HG02571 (cell line): ENCODE data around the gene PHB1.

Source experiments
- ATAC-seq: cut with Tn5 transposase; IDR thresholded peaks from one replicate; pipeline ENCODE4 v1.9.1; 2021; ENCODE audit warnings: mild to moderate bottlenecking, moderate library complexity; ENCODE audit not compliant: unreplicated experiment

The PHB1 gene

GRCh38 chr17:49357516-49357915 is 57.2 kb downstream of the PHB1 start:
- no peak for ATAC-seq

DNA sequence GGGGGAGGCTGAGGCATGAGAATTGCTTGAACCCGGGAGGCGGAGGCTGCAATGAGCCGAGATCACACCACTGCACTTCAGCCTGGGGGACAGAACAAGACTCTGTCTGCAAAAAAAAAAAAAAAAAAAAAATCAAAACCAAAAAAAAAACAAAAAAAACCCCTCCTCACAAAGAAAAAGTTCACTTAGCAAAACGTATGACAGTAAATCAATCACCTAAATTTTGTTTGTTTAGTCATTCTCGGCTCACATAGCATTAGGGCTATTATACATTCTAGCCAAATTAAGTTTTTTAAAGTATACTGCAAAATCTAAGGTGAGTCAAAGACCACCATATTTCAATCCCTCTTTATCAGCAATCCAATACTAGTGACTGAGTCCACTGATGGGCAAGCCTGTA is 58.4 kb downstream of the PHB1 start:
- ATAC-seq: no peak
